Breast epithelium (tissue), 3 donors: ENCODE results near the gene NRDE2.

Source experiments
- CTCF ChIP-seq, 3 donors: fragments of 450-650 bp; IDR thresholded peaks; one replicate each; pipeline ENCODE4 v1.5.1; 2016 to 2017; ENCODE audit warnings: antibody characterized with exemption in 3 of 3, mild to moderate bottlenecking in 3 of 3, moderate library complexity in 3 of 3
- POLR2AphosphoS5 ChIP-seq, 3 donors: sonication (generic); formaldehyde crosslinking; IDR thresholded peaks; one replicate each; pipeline ENCODE4 v1.6.1; 2017; ENCODE audit warnings: antibody characterized with exemption in 3 of 3

- TF ChIP-seq CTCF (IDR thresholded peaks at IDR 0.05) (no peak), POLR2AphosphoS5 (IDR thresholded peaks at IDR 0.05) (no peak)
Measured at GRCh38 chr14:90263748-90264449, 67.8 kb downstream of the NRDE2 start.
